GM21367 (cell line): Measurements from ENCODE around the gene FUS.
"Not testable (repeated sequence)": the region's sequence is repeated elsewhere in the genome, so short reads cannot be mapped to it uniquely, and the experiment has no call there.

Experiments used
- ATAC-seq: cut with Tn5 transposase; IDR thresholded peaks from one replicate; pipeline ENCODE4 v1.9.1; 2021; ENCODE audit not compliant: unreplicated experiment

FUS gene

GRCh38 chr16:31179747-31180459 lies at the start of gene FUS:
Gene FUS, plus strand, starts transcription at chr16:31180139. Its CDS starts 76 bp downstream, at chr16:31180215.
- peak; percentile 49 for ATAC-seq

- no peak for ATAC-seq
Observed at GRCh38 chr16:31130336-31130891, 49.5 kb upstream of the FUS start.

GRCh38 chr16:31130899-31131298 lies 49.0 kb upstream of the FUS start:
- ATAC-seq: no peak

GRCh38 chr16:31131416-31131815 lies 48.5 kb upstream of the FUS start:
- no peak for ATAC-seq

GRCh38 chr16:31131841-31132271 lies 48.1 kb upstream of the FUS start:
- ATAC-seq: no peak

GRCh38 chr16:31132303-31132979 lies 47.5 kb upstream of the FUS start:
- ATAC-seq: no peak

- ATAC-seq: no peak
Observed at GRCh38 chr16:31133046-31133501, 46.9 kb upstream of the FUS start.

- no peak for ATAC-seq
Observed at GRCh38 chr16:31134091-31134571, 45.8 kb upstream of the FUS start.

GRCh38 chr16:31134625-31135534 lies 45.1 kb upstream of the FUS start:
- ATAC-seq: no peak

- no peak for ATAC-seq
Observed at GRCh38 chr16:31135535-31136286, 44.2 kb upstream of the FUS start, which contains the start of gene PRSS8. Gene PRSS8, minus strand, starts transcription at chr16:31135727. Its CDS starts 229 bp downstream, at chr16:31135498.

GRCh38 chr16:31136287-31136662 lies 43.7 kb upstream of the FUS start:
- no peak for ATAC-seq

GRCh38 chr16:31136822-31137499 lies 43.0 kb upstream of the FUS start:
- not testable (repeated sequence) for ATAC-seq

- no peak for ATAC-seq
Observed at GRCh38 chr16:31138621-31139578, 41.0 kb upstream of the FUS start.

- ATAC-seq: not testable (repeated sequence)
Observed at GRCh38 chr16:31141071-31141469, 38.9 kb upstream of the FUS start.

GRCh38 chr16:31141489-31142108 lies 38.3 kb upstream of the FUS start:
- ATAC-seq: no peak

GRCh38 chr16:31142109-31143010 lies 37.6 kb upstream of the FUS start:
- ATAC-seq: peak; percentile 86
